HG03103 (cell line): ENCODE measurements around the gene SPNS2.

Experiments used
- ATAC-seq: cut with Tn5 transposase; IDR thresholded peaks from one replicate; pipeline ENCODE4 v1.9.1; 2021; ENCODE audit warnings: low read depth; ENCODE audit not compliant: unreplicated experiment

The SPNS2 gene

DNA sequence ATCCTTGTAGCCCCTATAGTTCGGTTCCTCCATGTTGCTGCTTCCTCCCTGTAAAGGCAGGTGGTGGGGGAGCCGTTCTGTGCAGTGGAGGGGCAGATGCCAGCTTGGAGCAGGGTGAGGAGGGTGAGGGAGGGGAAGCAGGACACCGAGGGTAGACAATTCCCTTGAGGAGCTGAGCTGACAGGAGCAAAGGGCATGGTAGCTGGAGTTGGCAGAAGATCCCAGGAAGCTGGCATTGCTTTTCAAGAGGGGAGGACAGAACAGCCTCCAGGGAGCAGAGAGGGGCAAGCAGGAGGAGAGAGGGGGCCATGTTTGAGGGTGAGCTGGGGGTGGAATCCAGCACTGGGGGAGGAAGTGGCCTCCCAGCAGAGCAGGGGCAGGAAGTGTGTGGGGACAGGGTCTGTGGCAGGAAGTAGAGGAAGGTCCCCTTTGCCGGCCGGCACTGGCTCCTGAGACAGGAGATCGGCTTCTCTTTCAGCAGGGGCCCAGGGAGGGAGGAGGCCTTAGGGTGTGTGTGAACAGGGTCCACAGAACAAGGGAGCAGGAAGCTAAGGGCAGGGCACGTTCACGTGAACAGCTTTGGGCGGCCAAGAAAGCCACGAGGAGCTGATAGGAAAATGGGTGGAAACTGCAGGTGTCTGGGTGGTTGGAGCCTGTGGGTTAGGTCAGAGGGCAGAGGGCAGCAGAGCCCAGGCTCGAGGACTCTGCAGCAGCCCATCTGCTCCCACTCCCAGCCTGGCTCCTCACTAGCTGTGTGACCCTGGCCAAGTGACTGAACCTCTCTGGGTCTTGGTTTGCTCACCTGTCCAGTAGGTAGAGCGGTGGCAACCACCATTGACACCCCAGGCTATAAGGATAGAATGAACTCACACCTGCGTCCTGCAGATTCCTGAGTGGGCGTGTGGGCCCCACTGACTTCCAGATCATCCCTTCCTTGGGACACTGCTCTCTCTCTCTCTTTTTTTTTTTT lies 17.5 kb upstream of the SPNS2 start:
- no peak for ATAC-seq

DNA sequence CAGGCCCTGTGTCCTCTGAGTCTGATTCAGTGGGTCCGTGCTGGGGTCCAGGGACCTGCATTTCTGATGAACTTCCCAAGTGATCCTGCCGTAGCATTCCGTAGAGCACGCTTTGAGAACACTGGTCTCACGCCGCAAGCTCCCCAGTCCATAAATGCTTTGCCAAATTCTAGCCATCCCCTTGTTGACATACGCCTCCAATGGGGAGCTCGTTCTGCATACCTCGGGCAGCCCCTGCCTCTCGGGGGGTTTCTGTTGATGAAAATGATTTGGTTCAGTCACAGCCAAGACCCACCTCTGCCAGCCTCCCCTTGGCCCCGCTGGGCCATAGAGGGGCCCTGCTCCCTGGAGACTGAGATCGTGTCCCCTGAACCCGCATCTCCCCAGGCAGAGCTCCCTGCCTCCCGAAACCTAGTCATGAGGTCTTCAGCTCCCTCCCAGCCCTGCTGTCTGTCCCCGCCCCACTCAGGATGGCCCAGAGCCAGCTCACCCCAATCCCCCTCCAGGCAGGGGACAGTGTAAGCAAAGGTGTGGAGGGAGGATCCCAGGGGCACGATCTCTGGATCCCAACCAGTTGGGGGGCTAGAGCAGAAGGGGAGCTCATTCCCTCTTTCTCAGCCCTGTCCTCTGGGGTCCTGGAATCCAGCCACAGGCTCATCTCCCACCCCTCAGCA lies 16.2 kb upstream of the SPNS2 start:
- no peak for ATAC-seq

DNA sequence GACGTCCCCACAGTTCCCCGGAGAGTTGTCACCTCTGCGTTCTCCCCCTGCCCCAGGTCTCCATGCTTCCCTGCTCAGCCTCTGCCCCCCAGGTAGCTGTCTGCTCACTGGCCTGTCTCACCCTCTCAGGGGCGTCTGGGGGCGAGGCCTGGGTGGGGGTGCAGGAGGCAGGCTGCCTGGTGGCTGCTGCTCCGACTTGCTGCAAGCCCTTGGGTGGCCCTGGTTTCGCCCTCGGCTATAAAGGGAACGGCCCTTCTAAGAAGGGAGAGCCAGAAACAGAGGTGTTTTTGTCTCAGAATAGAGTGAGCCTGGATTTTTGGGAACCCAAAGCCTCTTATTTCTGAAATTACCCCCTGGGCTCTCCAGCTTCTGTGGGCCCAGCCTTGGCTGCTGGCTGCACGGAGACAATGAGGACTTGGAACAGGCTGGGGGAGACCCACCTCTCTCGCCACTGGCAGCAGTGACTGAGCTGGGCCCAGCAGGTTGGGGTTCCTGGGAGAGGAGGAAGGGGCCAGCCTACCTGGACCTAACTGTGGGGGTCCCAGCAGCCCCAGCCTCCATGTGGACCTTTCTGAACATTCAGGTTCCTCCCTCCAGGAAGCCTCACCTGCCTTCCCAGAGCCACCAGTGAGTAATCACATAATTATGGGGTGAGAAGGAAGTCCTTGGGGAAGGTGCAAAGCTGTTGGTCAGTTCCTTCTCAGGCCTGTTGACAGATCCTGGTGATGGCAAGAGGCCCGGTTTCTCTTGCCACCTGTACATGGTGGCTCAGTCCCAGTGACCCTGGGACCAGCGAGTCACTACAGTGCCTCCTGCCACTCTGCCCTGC lies 15.5 kb upstream of the SPNS2 start:
- ATAC-seq = no peak

DNA sequence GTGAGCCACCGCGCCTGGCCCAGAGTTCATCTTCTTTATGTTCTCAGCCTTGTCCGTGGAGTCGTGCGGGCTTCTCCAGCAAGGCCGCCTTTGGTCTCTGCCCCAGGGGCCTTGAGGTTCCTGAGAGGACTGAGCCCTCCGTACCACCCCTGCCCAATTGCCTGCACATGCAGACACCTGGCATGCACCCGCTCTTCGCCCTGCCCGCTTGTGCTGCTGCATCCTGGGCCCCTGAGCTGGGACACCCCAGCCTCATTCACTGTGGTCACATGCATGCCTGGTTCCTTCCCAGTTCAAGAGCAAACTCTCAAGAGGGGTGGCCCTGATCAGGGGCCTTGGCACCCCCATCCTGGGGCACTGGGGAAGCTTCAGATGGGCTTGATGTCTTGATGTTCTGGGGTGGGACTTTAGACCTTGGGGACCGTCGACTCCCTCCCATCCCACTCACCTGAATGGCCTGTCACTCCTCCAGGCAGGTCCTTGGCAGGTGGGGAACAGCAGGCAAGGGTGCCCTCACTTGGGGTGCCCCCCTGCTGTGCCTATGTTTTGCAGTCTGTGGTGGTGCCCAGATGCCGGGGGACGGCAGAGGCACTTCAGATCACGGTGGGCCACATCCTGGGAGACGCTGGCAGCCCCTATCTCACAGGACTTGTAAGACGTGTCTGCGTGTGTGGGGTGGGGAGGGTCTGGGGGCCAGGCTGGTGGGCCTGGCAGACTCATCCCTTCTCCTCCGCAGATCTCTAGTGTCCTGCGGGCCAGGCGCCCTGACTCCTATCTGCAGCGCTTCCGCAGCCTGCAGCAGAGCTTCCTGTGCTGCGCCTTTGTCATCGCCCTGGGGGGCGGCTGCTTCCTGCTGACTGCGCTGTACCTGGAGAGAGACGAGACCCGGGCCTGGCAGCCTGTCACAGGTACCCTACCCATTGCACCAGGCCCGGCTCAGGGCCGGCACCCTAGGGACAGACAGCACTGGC lies 12.7 kb upstream of the SPNS2 start:
- ATAC-seq = no peak

DNA sequence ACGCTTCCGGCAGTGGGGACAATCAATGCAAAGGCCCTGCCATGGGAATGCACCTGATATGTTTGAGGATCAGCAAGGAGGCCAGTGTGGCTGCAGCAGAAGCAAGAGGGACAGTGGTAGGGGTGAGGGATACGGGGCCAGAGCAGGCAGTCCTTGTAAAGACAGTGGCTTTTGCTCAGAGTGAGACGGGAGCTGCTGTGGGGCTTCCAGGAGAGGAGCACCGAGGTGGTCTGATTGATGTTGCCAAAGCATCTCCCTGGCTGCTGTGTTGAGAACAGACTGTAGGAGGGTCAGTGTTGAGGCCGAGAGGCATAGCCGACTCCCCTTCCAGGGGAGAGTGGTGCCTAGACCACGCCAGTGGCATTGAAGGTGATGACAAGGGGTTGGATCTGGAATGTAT lies 11.4 kb upstream of the SPNS2 start:
- no peak for ATAC-seq

DNA sequence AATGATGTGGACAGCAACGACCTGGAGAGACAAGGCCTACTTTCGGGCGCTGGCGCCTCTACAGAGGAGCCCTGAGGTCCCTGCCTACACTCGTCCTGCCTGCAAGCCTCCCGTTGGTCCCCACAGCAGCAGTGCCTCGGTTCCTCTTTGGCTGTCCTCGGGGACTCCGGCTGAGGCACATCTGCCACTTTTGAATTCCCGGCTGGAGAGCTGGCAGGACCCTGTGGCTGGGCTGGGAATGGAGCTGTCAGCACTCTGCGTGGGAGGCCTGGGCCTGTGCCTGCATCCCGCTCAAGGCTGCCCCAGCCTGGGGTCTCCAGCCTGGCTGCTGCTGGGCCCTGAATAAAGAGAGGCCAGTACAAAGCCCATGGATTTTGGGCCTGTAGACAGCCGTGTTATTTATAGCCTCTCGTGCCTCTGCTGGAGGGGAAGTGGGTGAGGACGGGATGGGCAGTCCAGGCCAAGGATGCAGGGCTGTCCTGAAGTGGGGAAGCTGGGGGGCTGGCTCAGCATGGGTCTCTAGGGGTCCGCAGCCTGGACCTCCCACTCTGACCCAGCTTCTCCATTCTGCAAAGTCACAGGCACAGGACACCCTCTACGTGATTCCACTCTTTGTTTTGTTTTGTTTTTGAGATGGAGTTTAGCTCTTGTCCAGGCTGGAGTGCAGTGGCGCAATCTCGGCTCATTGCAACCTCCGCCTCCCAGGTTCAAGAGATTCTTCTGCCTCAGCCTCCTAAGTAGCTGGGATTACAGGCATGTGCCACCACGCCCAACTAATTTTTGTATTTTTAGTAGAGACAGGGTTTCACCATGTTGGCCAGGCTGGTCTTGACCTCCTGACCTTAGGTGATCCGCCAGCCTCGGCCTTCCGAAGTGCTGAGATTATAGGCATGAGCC lies 10.6 kb upstream of the SPNS2 start:
- ATAC-seq = no peak

DNA sequence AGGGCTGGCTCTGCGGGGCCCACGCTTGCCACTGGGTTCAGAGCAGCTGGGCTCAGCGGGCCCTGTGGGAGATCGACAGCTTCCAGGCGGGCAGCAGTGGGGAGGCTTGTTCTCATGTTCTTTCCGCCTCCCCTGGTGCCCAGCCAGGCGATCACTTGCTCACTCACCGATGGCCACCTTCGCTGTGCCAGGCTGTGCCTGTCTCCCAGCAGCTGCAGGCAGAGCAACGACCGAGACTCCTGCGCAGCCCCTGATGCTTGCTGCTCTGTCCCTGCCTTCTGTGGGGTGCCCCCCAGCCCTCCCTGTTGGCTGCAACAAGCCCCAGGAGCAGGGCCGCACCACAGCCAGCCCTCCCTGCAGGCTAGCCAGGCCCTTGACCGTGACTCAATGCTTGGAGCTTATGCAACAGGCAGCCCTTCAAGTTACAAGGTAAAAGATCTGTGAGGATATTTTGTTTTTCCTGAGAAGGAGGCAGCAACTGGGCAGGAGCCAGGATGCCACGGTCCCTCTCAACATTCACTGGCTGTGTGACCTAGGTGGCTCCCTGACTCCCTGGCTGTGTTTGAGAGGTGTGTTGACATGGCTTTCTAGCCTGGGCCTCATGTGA lies 9.6 kb upstream of the SPNS2 start:
- ATAC-seq = no peak

DNA sequence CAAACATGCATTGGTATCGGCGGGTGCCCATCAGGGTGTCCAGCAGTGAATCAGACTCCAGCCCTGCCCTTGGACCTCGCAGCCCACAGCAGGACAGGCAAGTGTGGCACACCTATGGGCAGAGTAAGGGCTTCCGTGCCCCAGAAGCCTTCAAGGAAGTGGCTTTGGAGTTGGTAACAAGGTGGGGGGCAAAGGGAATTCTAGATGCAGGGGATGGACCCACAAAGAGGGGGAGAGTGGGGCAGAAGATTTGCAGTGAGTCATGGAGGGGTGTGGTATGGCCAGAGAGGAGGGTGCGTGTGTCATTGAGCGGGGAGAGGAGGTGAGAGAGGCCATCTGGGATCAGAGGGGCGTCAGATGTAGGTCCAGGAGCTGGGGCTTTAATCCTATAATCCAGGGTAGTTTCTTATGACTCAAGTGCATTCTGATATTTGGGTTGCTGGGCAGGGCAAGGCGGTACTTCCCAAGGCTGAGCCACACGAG lies 8.5 kb upstream of the SPNS2 start:
- ATAC-seq = no peak

DNA sequence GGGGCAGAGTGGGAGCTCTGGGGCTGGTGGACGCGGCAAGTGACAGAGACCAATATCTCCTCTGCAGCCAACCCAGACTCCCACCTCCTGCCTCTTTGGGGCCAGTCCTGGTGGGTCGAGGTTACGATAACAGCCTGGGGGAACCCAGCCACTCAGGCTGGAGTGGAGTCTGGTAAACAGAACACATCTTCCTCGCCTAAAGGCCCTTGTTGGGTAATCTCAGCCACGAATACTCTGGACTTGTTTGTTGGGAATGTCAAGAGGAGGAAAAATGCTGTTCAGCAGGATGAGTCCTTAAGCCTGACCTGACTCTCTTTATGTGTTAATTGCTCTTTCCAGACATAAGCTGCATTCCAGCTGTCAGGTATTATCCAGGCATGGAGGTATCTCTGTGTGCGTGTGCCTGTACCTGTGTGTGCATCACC lies 8.0 kb upstream of the SPNS2 start:
- no peak for ATAC-seq

DNA sequence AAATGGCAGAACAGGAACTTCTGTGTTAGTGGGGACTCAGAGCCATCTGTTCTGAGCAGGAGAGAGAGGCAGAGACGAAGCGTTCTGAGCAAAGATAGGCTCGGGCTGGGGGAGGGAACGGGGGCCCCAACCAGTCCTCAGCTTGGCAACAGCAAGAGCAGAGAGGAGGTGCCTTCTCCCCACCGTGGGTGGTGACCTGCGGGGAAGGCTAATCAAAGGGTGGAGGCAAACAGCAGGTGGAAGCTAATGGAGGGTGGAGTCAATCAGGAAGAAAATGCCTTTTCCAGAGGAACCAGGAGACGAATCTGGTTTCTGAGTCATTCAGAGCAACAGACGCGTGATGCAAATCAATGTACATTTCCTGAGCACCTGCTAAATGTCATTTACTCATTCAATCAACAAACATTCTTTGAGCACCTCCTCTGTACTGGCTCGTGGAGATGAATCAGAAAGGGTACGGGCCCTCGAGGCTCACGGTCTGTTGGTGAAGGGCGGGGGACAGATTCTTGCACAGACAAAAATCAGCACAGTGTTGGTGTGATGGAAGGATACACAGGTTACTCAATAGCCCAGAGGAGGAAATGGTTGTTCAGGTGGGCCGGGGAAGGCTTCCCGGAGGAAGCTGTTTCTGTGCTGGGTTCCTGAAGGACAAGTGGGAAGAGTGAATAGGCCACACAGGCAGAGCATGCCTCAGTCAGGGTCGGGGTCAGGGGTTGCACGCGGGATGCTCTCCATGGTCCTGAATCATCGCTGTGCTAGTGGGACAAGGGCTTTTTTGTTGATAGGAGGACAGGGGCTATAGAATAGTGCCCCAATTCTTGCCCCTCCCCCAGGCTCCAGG lies 5.7 kb upstream of the SPNS2 start:
- ATAC-seq = no peak

DNA sequence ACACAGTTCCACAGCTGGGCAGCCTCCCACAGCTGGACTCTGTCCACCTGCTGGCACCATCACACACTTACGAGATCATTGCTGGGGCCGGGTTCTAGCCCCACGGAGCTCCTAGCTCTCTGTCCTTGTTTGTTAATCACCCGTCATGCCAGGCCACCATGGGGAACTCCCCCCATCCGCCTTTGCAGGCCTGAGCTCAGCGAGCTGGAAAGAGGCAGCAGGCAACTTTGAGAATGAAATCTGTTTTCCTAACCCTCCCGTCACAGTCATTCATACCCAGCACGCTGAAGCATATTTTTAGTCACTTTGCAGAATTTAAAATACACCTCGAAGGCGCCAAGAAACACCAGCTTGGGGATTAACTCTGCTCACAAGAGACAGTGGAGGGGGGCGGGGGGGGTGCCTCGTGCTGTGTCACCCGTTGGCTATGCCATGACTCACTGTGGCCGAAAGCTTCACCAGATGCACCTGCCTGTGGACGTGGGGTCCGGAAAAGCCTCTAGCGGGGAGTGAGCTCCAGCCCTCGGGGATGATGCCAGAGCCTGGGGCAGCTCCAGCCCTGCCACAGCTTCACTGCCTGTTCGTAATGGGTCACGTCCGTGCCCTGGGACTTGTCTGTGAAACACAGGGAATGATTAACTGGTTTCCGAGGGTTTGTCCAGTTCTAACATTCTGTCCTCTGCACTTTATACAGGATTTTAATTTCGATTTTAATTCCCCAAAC lies 1.4 kb upstream of the SPNS2 start:
- ATAC-seq = no peak

DNA sequence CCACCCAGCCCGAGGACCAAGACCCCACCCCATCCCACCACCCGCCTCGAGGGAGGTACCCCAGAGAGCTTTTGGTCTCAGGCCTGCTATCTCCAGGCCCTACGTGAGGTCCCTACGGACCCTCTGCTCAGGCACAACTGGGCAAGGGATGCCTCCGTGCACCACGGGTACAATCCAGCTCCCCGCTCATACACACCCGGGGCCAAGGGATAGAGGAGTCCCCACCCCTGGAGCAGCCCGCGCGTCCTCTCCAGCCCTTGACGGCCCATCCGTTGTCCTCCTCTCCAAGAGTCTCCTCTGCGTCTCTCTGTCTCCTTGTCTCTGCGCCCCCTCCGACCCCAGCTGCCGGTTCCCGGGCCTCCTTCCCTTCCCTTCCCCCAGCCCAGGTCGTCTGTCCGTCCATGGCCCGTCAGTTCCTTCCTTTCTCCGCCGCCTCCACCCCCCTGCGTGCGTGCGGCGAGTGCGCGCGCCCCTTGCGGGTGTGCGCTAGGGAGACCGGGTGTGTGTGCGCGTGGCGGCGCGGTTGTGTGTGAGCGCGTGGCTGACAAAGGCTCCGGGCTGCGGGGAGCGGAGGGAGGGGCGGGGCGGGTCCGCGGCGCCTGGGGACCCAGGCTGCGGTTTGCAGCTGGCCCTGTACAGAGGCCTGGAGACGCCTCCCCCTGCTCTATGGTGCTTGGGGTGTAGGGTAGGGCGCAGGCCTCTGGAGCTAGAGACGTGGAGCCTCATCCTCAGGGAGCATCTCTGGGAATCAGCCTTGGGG lies 930 bp downstream of the SPNS2 start:
- ATAC-seq = no peak

DNA sequence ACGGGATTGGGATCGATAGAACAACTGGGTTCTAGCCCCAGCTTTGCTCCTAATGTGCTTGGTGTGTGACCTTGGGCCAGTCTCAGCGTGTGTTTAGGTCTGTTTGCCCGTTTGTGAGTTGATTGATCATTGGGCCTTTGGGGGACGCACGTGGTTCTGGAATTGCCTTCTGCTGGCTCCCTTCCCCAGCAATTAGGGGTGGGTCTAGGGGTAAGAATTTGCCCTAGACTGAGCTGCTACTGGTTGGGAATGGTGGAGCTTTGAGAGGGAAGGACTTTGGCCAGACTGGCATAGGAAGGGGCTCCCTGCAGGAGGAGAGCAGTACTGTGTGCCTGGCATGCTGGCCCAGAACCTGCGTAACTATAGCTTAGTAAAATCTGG lies 1.5 kb downstream of the SPNS2 start:
- no peak for ATAC-seq

DNA sequence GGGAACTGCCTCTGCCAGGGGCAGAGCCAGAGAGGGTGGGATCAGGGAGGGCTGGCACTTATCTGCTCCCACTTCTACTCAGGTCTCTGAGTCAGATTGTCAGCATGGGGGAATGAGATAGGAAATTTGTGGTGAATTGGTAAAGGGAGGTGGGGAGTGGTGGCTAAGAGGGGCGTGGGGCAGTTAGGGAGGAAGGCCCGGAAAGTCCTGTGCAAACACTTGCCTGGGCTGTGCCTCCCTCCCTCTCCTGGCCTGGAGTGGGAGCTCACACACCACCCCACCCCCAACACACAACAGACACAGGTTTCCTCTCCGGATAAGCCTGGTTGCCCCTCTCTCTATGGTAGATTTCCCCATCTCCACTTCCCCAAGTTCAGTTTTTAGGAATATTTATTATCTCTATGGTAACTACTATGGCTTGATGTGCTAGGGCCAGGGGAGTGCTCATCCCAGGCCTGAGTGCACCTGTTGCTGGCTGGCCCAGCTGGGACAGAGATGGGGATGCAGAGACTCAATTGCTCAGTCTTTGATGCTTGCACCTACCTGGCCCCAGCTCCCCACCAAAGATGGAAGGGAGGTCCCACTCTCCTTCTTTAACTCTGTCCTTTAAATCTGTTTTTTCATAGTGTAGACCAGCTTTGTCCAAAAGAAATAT lies 2.7 kb downstream of the SPNS2 start:
- no peak for ATAC-seq

DNA sequence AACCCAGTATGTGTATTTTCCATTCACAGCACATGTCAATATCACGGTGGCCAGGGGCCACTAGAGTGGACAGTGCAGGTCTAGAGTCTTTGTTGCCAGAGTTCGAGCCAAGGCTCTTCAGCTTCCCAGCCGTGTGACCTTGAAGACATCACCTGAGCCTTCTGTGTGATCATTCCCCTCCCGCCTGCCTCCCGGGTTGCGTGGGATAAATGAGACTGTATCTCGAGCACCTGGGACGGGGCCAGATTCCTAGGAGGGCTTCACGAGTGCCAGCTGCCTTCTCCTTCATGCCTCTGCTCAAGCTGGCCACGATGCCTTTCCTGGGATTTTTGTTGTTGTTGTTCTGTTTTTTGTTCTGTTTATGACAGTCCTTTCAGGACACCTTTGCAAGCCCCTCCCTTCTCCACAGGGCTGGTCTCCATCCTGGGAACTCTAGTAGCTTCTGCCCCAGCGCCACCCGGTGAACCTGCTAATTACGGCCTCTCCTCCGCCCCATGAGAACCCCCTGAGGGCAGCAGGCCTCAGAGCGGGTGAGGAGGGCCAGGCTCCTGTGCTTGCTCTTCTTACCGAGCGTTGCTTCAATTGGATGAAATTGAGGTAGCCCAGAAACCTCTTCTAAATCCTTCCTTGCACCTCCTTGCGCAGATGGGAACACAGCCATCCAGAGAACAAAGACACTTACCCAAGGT lies 3.9 kb downstream of the SPNS2 start:
- ATAC-seq = no peak
